Thoracic aorta (tissue), 2 donors: ENCODE measurements around the gene IP6K2. TPM values are rescaled to one million over a fixed set of nuclear protein-coding genes. Genes with fewer than 3 reads are reported as not detected.

Experiments used
- ATAC-seq: fragments of 150-250 bp; one replicate; pipeline ENCODE4 v1.8.0; 2017; ENCODE audit warnings: low read depth; ENCODE audit not compliant: insufficient number of reproducible peaks, low FRiP score
- DNase-seq: peaks from one replicate; pipeline ENCODE4 v3.0.0-alpha.2; 2020; ENCODE audit warnings: low spot score
- H3K27ac ChIP-seq, 2 donors: fragments of 200-600 bp; sonication (generic); 1 replicate in 1 of 2; 2 replicates in 1 of 2; pipeline ENCODE4 v1.5.1; 2016; ENCODE audit warnings: mild to moderate bottlenecking in 2 of 2, moderate library complexity in 2 of 2
- H3K27me3 ChIP-seq: fragments of 200-600 bp; sonication (generic); replicated peaks from 2 replicates; pipeline ENCODE4 v1.6.0; 2016; ENCODE audit warnings: mild to moderate bottlenecking; ENCODE audit not compliant: insufficient read depth
- H3K36me3 ChIP-seq: fragments of 200-600 bp; sonication (generic); one replicate; pipeline ENCODE4 v1.5.1; 2016
- H3K4me1 ChIP-seq, 2 donors: fragments of 200-600 bp; sonication (generic); 1 replicate in 1 of 2; 2 replicates in 1 of 2; pipeline versions ENCODE4 v1.5.1 to v1.6.0; 2016; ENCODE audit warnings: low read depth in 2 of 2, mild to moderate bottlenecking in 1 of 2; ENCODE audit not compliant: control insufficient read depth in 1 of 2
- H3K4me3 ChIP-seq: fragments of 200-600 bp; sonication (generic); 2 replicates; pipeline ENCODE4 v1.5.1; 2016; ENCODE audit warnings: mild to moderate bottlenecking
- H3K9me3 ChIP-seq: fragments of 200-600 bp; sonication (generic); 2 replicates; pipeline ENCODE4 v1.5.1; 2016
- total RNA-seq, 2 donors: library from RNA; depleted of rRNA; stranded (reverse); fragments of >200 nt; gene quantifications; one replicate each; pipeline versions ENCODE4 v1.1.0 to v1.2.3, GENCODE V29; 2016
- TF ChIP-seq, protein P1 (sequence below): fragments of 200-600 bp; sonication (generic); IDR thresholded peaks from one replicate; pipeline ENCODE4 v1.5.1; 2019; ENCODE audit warnings: antibody characterized with exemption

The IP6K2 gene
- total RNA-seq, 2 donors from 2014 or later = 38.3 to 90.7 TPM

GRCh38 chr3:48647714-48648113, 69.3 kb downstream of the IP6K2 start:
- Histone ChIP-seq H3K27me3 (no peaks in the 10 kb centered on the region), H3K4me1 (no peaks in the 10 kb centered on the region), H3K36me3 (no peaks in the 10 kb centered on the region), H3K9me3 (no peaks in the 10 kb centered on the region), H3K27ac (no peak overlapping the region), H3K4me3 (no peak overlapping the region)
- ATAC-seq = no peak
- TF ChIP-seq, protein P1, sequence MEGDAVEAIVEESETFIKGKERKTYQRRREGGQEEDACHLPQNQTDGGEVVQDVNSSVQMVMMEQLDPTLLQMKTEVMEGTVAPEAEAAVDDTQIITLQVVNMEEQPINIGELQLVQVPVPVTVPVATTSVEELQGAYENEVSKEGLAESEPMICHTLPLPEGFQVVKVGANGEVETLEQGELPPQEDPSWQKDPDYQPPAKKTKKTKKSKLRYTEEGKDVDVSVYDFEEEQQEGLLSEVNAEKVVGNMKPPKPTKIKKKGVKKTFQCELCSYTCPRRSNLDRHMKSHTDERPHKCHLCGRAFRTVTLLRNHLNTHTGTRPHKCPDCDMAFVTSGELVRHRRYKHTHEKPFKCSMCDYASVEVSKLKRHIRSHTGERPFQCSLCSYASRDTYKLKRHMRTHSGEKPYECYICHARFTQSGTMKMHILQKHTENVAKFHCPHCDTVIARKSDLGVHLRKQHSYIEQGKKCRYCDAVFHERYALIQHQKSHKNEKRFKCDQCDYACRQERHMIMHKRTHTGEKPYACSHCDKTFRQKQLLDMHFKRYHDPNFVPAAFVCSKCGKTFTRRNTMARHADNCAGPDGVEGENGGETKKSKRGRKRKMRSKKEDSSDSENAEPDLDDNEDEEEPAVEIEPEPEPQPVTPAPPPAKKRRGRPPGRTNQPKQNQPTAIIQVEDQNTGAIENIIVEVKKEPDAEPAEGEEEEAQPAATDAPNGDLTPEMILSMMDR = no peak
- DNase-seq = no peak

- Histone ChIP-seq H3K27ac (no peak overlapping the region), H3K27me3 (no peaks in the 10 kb centered on the region), H3K4me3 (no peak overlapping the region), H3K36me3 (no peaks in the 10 kb centered on the region), H3K4me1 (no peaks in the 10 kb centered on the region), H3K9me3 (no peaks in the 10 kb centered on the region)
- ATAC-seq = no peak
- TF ChIP-seq, protein P1 = no peak
- no peak for DNase-seq
Observed at GRCh38 chr3:48644898-48645760, 71.9 kb downstream of the IP6K2 start.

GRCh38 chr3:48642605-48643004, 74.4 kb downstream of the IP6K2 start:
- no peak for DNase-seq
- H3K4me1 ChIP-seq = no peaks in the 10 kb centered on the region
- no peaks in the 10 kb centered on the region for H3K27me3 ChIP-seq
- H3K27ac ChIP-seq = no peak overlapping the region
- H3K4me3 ChIP-seq = no peak overlapping the region
- no peak for ATAC-seq
- H3K36me3 ChIP-seq = no peaks in the 10 kb centered on the region
- TF ChIP-seq, protein P1 = no peak
- H3K9me3 ChIP-seq = no peaks in the 10 kb centered on the region

DNA sequence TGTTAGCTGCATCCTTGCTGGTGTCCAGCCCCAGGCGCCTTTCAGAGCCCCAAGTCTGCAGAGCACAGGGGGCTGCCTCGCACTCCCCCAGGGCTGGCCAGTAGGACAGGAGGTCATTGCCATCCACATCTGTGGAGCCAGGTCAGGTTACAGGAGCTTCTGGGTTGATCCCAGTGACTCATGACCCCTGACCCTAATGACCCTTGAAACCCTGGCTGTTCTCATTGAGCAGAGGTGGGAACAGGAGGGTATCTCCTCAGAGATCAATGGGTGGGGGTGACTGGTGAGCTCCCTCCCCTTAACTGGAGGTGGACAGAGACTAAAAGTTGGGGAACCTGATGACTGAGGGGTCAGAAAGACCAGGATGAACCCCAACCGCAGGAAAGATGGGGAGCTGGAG, 75.6 kb downstream of the IP6K2 start:
- TF ChIP-seq, protein P1 = no peak

DNA sequence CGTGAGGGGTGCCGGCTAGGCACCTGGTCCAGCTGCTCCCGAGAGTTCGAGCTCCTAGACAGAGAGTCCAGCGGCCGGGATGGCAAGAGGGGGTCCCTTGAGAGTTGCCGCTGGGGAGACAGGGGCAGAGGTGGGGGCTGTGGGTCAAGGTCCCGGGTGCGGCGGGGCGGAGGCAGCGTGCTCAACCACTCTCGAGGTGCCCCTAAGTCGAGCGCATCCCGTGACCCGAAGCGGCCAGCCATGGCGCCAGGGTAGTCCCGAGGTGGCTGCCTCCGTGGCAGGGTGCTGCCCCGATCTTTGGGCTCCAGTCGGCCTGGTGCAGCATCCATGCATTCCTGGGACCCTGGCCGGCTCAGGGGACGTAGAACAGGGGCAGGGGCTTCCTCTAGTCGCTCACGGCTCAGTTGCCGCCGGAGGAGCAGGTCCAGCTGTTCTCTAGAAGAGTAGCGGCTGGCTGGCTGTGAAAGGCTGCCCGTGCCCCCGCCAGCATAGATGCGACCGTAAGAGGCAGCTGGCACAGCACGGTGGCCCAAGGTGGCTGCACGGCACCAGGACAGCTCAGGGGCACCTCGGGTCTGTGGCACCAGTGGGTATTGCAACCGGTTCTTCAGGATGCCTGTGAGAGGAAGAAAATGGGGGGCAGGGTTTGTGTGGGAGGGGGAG, 76.9 kb downstream of the IP6K2 start:
- no peak overlapping the region for H3K4me3 ChIP-seq
- H3K27me3 ChIP-seq = no peaks in the 10 kb centered on the region
- H3K4me1 ChIP-seq = peaks cover 6 to 11% of the 10 kb centered on the region in 2 donors
- H3K36me3 ChIP-seq = no peaks in the 10 kb centered on the region
- no peaks in the 10 kb centered on the region for H3K9me3 ChIP-seq
- DNase-seq (no peak), ATAC-seq (no peak)
- TF ChIP-seq, protein P1 = no peak
- no peak overlapping the region for H3K27ac ChIP-seq

More for the DNA sequence above, 75.6 kb downstream of the IP6K2 start:
- DNase-seq = no peak
- no peak overlapping the region for H3K27ac ChIP-seq
- no peaks in the 10 kb centered on the region for H3K36me3 ChIP-seq
- no peaks in the 10 kb centered on the region for H3K27me3 ChIP-seq
- peaks cover under 1 to 4% of the 10 kb centered on the region in 2 donors for H3K4me1 ChIP-seq
- H3K4me3 ChIP-seq = no peak overlapping the region
- H3K9me3 ChIP-seq = no peaks in the 10 kb centered on the region
- no peak for ATAC-seq
